Fibroblast of pulmonary artery (primary cell): ENCODE data around the gene CTNNA3.

Source experiments
- DNase-seq: peaks from one replicate; pipeline ENCODE4 v3.0.0-alpha.2; 2010; ENCODE audit warnings: low read depth
- H3K4me3 ChIP-seq: replicated peaks from 2 replicates; pipeline ENCODE4 v1.5.1; 2011; ENCODE audit warnings: low read depth, mild to moderate bottlenecking, control low read depth, low read length, moderate library complexity
- CTCF ChIP-seq: IDR thresholded peaks from 2 replicates; pipeline ENCODE4 v1.5.1; 2011; ENCODE audit warnings: mild to moderate bottlenecking, control low read depth, low read length, inconsistent platforms; ENCODE audit errors: missing control alignments

Gene CTNNA3

GRCh38 chr10:66218981-66219587 lies 1476.9 kb downstream of the CTNNA3 start:
- no peak overlapping the region for H3K4me3 ChIP-seq
- no peak for TF ChIP-seq CTCF
- no peak for DNase-seq

DNA sequence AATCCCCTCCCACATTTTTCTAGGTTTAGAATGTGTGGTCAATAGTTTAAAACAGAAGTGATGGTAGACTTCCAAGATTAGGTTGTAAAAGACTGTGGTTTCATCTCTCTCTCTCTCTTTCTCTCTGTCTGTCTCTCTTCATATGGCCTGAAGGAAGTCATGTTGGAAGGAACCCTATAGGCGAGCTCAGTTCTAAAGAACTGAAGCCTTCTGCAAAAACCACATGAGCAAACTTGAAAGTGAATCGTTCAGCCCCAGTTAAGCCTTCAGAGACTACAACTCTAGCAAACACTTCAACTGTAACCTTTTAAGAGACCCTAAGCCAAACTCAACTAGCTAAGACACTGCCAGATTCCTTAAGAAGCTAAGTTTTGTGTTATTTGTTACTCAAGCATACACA lies 1477.7 kb downstream of the CTNNA3 start:
- no peak for TF ChIP-seq CTCF
- no peak for DNase-seq

GRCh38 chr10:66215920-66216319 lies 1480.1 kb downstream of the CTNNA3 start:
- no peak for DNase-seq

More for the DNA sequence above, 1477.7 kb downstream of the CTNNA3 start:
- H3K4me3 ChIP-seq, result no peak overlapping the region

DNA sequence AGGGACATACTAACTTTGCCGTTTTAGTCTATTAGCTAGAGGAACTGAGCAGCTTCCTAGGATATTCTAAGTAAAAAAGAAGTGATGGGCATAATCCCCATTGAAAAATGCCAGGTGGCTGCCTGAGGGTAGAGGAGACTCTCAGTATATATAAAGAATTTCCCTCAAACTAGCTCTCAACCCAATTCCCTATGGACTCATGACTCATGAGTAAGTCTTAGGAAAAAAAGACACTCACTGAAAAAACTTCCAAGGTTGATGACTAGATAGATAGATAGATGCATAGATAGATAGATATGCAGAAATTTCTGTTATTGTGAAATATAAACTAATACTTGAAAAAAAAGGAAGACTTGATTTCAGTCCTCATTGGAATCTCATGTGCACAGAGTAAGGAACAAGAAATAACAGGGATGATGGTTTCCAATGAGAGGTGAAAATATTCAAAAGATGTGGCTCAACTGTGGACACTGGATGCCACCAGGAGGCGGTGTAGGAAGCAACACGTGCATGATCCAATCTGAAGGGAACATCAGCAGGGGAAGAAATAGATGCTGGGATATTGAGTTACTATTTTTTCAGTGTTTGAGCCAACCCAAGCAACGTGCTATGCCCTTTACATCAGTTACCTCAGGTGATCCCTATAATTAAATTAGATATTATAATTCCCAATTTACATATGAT lies 1481.1 kb downstream of the CTNNA3 start:
- H3K4me3 ChIP-seq, result no peak overlapping the region
- no peak for TF ChIP-seq CTCF
- no peak for DNase-seq

More at GRCh38 chr10:66215920-66216319, 1480.1 kb downstream of the CTNNA3 start:
- no peak for TF ChIP-seq CTCF
- H3K4me3 ChIP-seq, result no peak overlapping the region

DNA sequence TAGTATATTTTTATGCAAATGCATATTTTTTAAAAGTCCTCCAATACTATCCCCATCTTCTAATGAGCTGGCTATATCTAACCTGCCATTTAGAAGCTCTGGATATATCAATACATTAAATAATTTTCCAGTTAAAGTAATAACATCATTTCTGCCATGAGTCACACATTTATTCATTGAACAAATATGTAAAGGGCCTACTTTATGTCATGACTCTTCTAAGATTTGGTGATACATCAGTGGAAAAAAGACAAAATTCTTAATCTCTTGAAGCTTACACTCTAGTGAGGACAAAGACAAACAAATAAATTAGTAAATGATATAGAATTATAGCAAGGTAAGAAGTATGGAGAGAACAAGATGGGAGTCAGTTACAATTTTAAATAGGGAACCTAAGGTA lies 1487.0 kb downstream of the CTNNA3 start:
- H3K4me3 ChIP-seq, result no peak overlapping the region
- DNase-seq, result no peak
- no peak for TF ChIP-seq CTCF

DNA sequence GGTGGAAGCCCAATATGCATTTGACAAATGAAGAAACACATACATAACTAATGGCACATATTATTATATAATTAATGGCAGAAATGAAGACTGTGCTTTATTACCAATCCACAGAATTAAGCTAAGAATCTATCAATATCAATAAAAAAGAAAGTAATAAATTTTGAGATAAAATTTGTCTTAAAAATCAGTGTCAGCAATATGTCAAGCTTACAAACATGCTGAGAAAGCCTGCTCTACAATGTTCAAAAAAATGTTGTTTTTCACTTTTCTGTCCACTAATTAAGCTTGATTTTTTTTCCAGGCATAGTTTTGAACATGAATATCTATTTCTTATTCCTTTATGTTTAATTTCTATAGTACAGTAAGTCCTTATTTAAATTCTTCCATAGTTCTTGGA lies 1491.2 kb downstream of the CTNNA3 start:
- no peak overlapping the region for H3K4me3 ChIP-seq
- no peak for TF ChIP-seq CTCF
- DNase-seq, result no peak

DNA sequence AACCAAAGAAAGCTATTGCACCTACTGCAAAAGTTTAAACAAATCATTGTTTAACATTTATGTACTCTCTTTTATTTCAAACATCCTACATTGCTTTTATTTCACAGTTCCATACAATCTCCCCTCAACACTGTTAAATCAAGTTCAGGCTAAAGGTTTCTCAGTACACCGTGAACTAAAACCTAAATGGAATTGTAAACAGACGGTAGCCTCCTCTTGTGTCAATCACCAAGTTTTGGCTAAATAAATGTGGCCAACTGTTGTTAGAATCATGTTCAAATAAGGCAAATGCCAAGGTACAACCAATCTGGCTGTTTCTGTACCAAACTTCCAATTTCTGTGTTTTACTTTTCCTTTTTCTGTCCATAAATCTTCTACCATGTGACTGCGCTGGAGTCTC lies 1493.9 kb downstream of the CTNNA3 start:
- H3K4me3 ChIP-seq, result no peak overlapping the region
- no peak for TF ChIP-seq CTCF
- no peak for DNase-seq
